HepG2 (cell line): ENCODE data around the gene STK32B. TPM values are rescaled to one million over a fixed set of nuclear protein-coding genes. Genes with fewer than 3 reads are reported as not detected.

ENCODE experiments used
- ATAC-seq: fragments of 200-7000 bp; cut with Tn5 transposase; 3 replicates; pipeline ENCODE4 v1.9.1; 2020; ENCODE audit warnings: mild to moderate bottlenecking, moderate library complexity
- BruUV-seq: library from RNA; stranded (reverse); fragments of 400-500 nt; replicated peaks from 2 replicates; lab custom pipeline; 2021; lab: Mats Ljungman, UMichigan
- CTCF ChIA-PET: fragments of 300-600 bp; formaldehyde crosslinking; extraction: SDS; loops from one replicate; lab custom pipeline; 2021; ENCODE audit warnings: low total read pairs, inconsistent platforms, low intra/inter-chr PET ratio; lab: Yijun Ruan, JAX
- POLR2A ChIA-PET: fragments of 350-600 bp; sonication (Branson Sonifier 250); formaldehyde crosslinking; loops from one replicate; lab custom pipeline; 2020; ENCODE audit warnings: antibody characterized with exemption, inconsistent platforms; lab: Yijun Ruan, JAX
- DNase-seq: peaks from one replicate; pipeline ENCODE4 v3.0.0-alpha.2; 2015; ENCODE audit warnings: low spot score
- FAIRE-seq: peaks from 3 replicates; lab custom pipeline; 2011; peaks lifted over from hg19 to GRCh38; lab: Jason Lieb, UNC
- H2AFZ ChIP-seq: one replicate; pipeline ENCODE4 v1.6.1; 2011; ENCODE audit warnings: low read length, inconsistent platforms
- H3K27ac ChIP-seq: fragments of 300-600 bp; 3 replicates; pipeline ENCODE4 v1.8.0; 2011; ENCODE audit warnings: mixed run types, mild to moderate bottlenecking, mixed read lengths, low read length, inconsistent platforms; ENCODE audit not compliant: insufficient read depth; ENCODE audit errors: extremely low read length
- H3K27me3 ChIP-seq, 2 experiments: fragments of 200-600 bp in 1 of 2; 2 replicates in 1 of 2; 3 replicates in 1 of 2; pipeline versions ENCODE4 v1.6.0 to v1.8.0; 2011; ENCODE audit warnings: low read length in 2 of 2, mild to moderate bottlenecking in 2 of 2, moderate library complexity in 2 of 2, inconsistent platforms in 1 of 2; ENCODE audit not compliant: insufficient read depth in 2 of 2, control insufficient read depth in 1 of 2
- H3K36me3 ChIP-seq, 2 experiments: fragments of 200-600 bp in 1 of 2; replicated peaks in 1 of 2; 2 replicates in 1 of 2; 3 replicates in 1 of 2; pipeline versions ENCODE4 v1.5.1 to v1.8.0; 2011; ENCODE audit warnings: low read length in 2 of 2, inconsistent platforms in 1 of 2; ENCODE audit not compliant: insufficient read depth in 2 of 2, control insufficient read depth in 1 of 2
- H3K4me1 ChIP-seq: 2 replicates; pipeline ENCODE4 v1.5.1; 2012; ENCODE audit warnings: low read length, inconsistent platforms; ENCODE audit not compliant: insufficient read depth
- H3K4me2 ChIP-seq: 2 replicates; pipeline ENCODE4 v1.6.0; 2011; ENCODE audit warnings: low read depth, low read length, inconsistent platforms
- H3K4me3 ChIP-seq, 3 experiments: fragments of 200-600 bp in 1 of 3; sonication (generic), shearing (Covaris generic) in 1 of 3; replicated peaks in 1 of 3; 2 replicates each; pipeline ENCODE4 v1.5.1; 2011 to 2016; ENCODE audit warnings: low read length in 3 of 3, inconsistent platforms in 2 of 3, low read depth in 2 of 3, mild to moderate bottlenecking in 2 of 3, control low read depth in 1 of 3, mixed read lengths in 1 of 3; ENCODE audit not compliant: insufficient read depth in 1 of 3
- H3K79me2 ChIP-seq: one replicate; pipeline ENCODE4 v1.6.1; 2011; ENCODE audit warnings: low read length, inconsistent platforms; ENCODE audit not compliant: insufficient read depth
- H3K9ac ChIP-seq: 2 replicates; pipeline ENCODE4 v1.6.0; 2011; ENCODE audit warnings: mild to moderate bottlenecking, low read depth, low read length, inconsistent platforms; ENCODE audit not compliant: insufficient read depth
- H3K9me3 ChIP-seq: 2 replicates; pipeline ENCODE4 v1.5.1; 2012; ENCODE audit warnings: mild to moderate bottlenecking, low read length
- H4K20me1 ChIP-seq: 2 replicates; pipeline ENCODE4 v1.6.0; 2011; ENCODE audit warnings: inconsistent platforms, mild to moderate bottlenecking, low read length, moderate library complexity; ENCODE audit not compliant: insufficient read depth
- HNRNPLL ChIP-seq: fragments of 200-400 bp; formaldehyde crosslinking; IDR thresholded peaks from 2 replicates; pipeline ENCODE4 v1.6.1; 2017; ENCODE audit warnings: mild to moderate bottlenecking, low read depth, low read length; ENCODE audit not compliant: poor library complexity, severe bottlenecking
- HOMEZ ChIP-seq: IDR thresholded peaks from 2 replicates; pipeline ENCODE4 v1.6.1; 2016; ENCODE audit warnings: low read depth
- PITX1 ChIP-seq: sonication (generic); formaldehyde crosslinking; IDR thresholded peaks from 2 replicates; pipeline ENCODE4 v1.5.1; 2020; ENCODE audit warnings: mild to moderate bottlenecking, missing genetic modification reagents
- PPARG ChIP-seq: conservative IDR thresholded peaks from 2 replicates; pipeline ENCODE4 v1.6.1; 2016; ENCODE audit warnings: missing biosample characterization, missing genetic modification reagents
- RARG ChIP-seq: sonication (generic); formaldehyde crosslinking; IDR thresholded peaks from 2 replicates; pipeline ENCODE4 v1.4.0; 2020; ENCODE audit warnings: low read depth, mild to moderate bottlenecking, missing genetic modification reagents
- SCMH1 ChIP-seq: sonication (generic); formaldehyde crosslinking; IDR thresholded peaks from 2 replicates; pipeline ENCODE4 v1.9.0; 2021; ENCODE audit warnings: missing genetic modification reagents, mild to moderate bottlenecking, borderline replicate concordance
- SRSF1 ChIP-seq: fragments of 200-400 bp; formaldehyde crosslinking; optimal IDR thresholded peaks from 2 replicates; pipeline ENCODE3; 2017; ENCODE audit warnings: mild to moderate bottlenecking, low read depth, low read length, moderate library complexity
- TAF1 ChIP-seq: sonication (generic); formaldehyde crosslinking; IDR thresholded peaks from 2 replicates; pipeline ENCODE4 v1.4.0; 2020; ENCODE audit warnings: missing genetic modification reagents
- TEAD2 ChIP-seq: sonication (generic); formaldehyde crosslinking; IDR thresholded peaks from 2 replicates; pipeline ENCODE4 v1.9.0; 2021; ENCODE audit warnings: missing genetic modification reagents
- TRIM24 ChIP-seq: sonication (generic); formaldehyde crosslinking; IDR thresholded peaks from 2 replicates; pipeline ENCODE4 v1.8.0; 2022; ENCODE audit warnings: mild to moderate bottlenecking, missing genetic modification reagents
- ZFP62 ChIP-seq: sonication (generic); formaldehyde crosslinking; IDR thresholded peaks from 2 replicates; pipeline ENCODE4 v1.4.0; 2020; ENCODE audit warnings: missing genetic modification reagents
- ZNF343 ChIP-seq: sonication (generic); formaldehyde crosslinking; IDR thresholded peaks from 2 replicates; pipeline ENCODE4 v1.4.0; 2020; ENCODE audit warnings: mild to moderate bottlenecking, missing genetic modification reagents
- ZNF44 ChIP-seq: sonication (generic); formaldehyde crosslinking; IDR thresholded peaks from 2 replicates; pipeline ENCODE4 v1.5.1; 2020; ENCODE audit warnings: mild to moderate bottlenecking, missing genetic modification reagents
- ZNF629 ChIP-seq: sonication (generic); formaldehyde crosslinking; conservative IDR thresholded peaks from 2 replicates; pipeline ENCODE4 v1.5.0; 2020; ENCODE audit warnings: missing genetic modification reagents
- ZNF710 ChIP-seq: sonication (generic); formaldehyde crosslinking; IDR thresholded peaks from 2 replicates; pipeline ENCODE4 v1.5.0; 2020; ENCODE audit warnings: mild to moderate bottlenecking, missing genetic modification reagents, borderline replicate concordance
- WGBS: methylation state at CpG from one replicate; pipeline ENCODE4 v1.1.6; 2017; ENCODE audit warnings: low lambda C conversion rate; 5-methylcytosine and 5-hydroxymethylcytosine counted together
- in situ Hi-C: cut with HindIII; loops from 2 replicates; pipeline ENCODE4 v1.10.0; 2017; ENCODE audit warnings: low pct_unique_long_range_greater_than_20kb; ENCODE audit not compliant: extremely low pct_ligation_motif_present
- intact Hi-C: fragments of 100-400 bp; cut with micrococcal nuclease; formaldehyde crosslinking; loops from one replicate; pipeline ENCODE4 v1.10.0; 2022; ENCODE audit not compliant: unreplicated experiment
- polyA plus RNA-seq, 8 experiments: library from polyadenylated mRNA; depleted of rRNA in 3 of 8; stranded (reverse) in 7 of 8; unstranded in 1 of 8; fragments of >200 nt; fragmentation: Illumina TruSeq in 4 of 8; extraction: Trizol in 4 of 8; gene quantifications; 2 replicates each; pipeline versions ENCODE4 v1.2.1 to v1.2.3, GENCODE V29; 2011 to 2016; ENCODE audit warnings: low read depth in 4 of 8, missing spikeins in 1 of 8, mixed read lengths in 1 of 8; ENCODE audit not compliant: insufficient read depth in 1 of 8
- total RNA-seq, 5 experiments: library from RNA; depleted of rRNA; stranded (reverse); fragments of >200 nt; fragmentation: Illumina TruSeq; extraction: Trizol; gene quantifications; 2 replicates each; pipeline ENCODE4 v1.2.3, GENCODE V29; 2016; ENCODE audit warnings: low read depth in 1 of 5

The STK32B gene
- total and polyA plus RNA-seq, 2 of the 13 experiments (the other 11 are each of a cell fraction or from before 2014, with no cell fraction given), result not detected

GRCh38 chr4:5030221-5030620, 21.1 kb upstream of the STK32B start (continued):
- TF ChIP-seq TEAD2 (CRISPR knock-in tag), result no peak
- no peak for TF ChIP-seq PPARG (CRISPR knock-in tag)
- TF ChIP-seq HOMEZ, result no peak

GRCh38 chr4:5030927-5031326, 20.4 kb upstream of the STK32B start:
- Histone ChIP-seq H3K4me3 (no peak overlapping the region), H3K4me2 (no peak overlapping the region), H3K4me1 (no peaks in the 10 kb centered on the region), H3K9me3 (no peaks in the 10 kb centered on the region), H3K36me3 (no peaks in the 10 kb centered on the region), H3K27me3 (peaks cover 0 to 19% of the 10 kb centered on the region in 2 experiments; a peak in 3 of 5 replicates), H3K27ac (no peak overlapping the region), H2AFZ (no peak overlapping the region), H4K20me1 (no peaks in the 10 kb centered on the region), H3K79me2 (no peaks in the 10 kb centered on the region), H3K9ac (no peak overlapping the region)
- BruUV-seq, result no TSS peak
- in situ Hi-C loops (no loop called here), intact Hi-C loops (no loop called here)
- FAIRE-seq (no peak), DNase-seq (no peak), ATAC-seq (no peak)
- TF ChIP-seq TAF1 (CRISPR knock-in tag) (no peak), ZNF710 (no peak), ZNF629 (CRISPR knock-in tag) (no peak), SRSF1 (no peak), HNRNPLL (no peak), ZFP62 (CRISPR knock-in tag) (no peak), PITX1 (CRISPR knock-in tag) (no peak), ZNF44 (no peak), TRIM24 (CRISPR knock-in tag) (no peak), ZNF343 (CRISPR knock-in tag) (no peak), RARG (no peak), SCMH1 (CRISPR knock-in tag) (no peak)
- CTCF ChIA-PET, result no interaction called here
- WGBS, result 30% methylated on average over 3 of the region's 3 CpGs
- POLR2A ChIA-PET, result no interaction called here
